CD4-positive, alpha-beta T cell treated with Interleukin-1 beta for 1 hour (primary cell): ENCODE results near the gene CASK.
"Not testable (repeated sequence)": the region's sequence is repeated elsewhere in the genome, so short reads cannot be mapped to it uniquely, and the experiment has no call there.

Source experiments
- DNase-seq, 2 donors: peaks; one replicate each; pipeline ENCODE4 v3.0.0-alpha.2; 2020 to 2022

Gene CASK

DNA sequence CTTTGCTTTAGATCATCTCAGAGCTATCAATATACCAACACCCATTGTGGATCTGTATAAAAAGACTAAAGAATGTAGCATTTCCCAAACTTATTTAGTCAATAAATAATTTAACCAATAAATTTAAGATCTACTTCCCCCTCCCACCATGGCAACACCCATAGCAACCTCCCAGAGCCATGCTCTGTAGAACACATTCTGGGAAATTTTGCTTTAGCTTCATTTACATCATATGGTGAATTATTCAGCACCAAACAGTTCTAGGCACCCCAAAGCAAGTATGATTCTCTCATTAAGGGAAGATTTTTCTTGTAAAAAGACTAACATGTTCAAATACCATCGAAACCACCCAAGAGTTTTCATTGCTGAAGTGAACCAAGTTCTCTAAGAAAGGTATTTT lies 315.1 kb downstream of the CASK start:
- DNase-seq, result no peak

DNA sequence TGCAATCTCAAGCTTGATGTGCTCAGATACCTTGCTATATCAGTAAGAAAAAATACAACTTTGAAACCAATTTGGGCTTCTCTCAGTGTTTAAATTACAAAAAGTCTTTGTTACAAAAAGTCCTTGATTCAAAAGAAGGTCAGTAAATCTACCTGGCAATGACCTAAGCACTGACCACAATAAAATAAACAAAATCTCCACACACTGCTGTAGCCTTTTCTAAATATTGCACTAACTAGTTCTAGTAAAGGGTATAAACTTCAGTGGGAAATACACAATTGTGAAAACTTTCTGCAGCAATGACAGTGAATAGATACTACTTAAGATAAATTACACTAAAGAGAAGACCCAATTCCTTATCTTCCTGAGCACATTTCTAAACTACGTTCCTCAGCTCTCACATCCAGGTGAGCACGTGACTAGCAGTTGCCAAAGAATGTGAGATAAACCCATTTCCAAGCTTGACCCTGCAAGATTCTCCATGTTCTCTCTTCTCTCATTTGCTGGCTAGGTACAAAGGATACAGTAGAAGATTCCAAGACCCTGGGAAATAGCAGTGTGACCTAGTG lies 316.0 kb downstream of the CASK start:
- no peak for DNase-seq

DNA sequence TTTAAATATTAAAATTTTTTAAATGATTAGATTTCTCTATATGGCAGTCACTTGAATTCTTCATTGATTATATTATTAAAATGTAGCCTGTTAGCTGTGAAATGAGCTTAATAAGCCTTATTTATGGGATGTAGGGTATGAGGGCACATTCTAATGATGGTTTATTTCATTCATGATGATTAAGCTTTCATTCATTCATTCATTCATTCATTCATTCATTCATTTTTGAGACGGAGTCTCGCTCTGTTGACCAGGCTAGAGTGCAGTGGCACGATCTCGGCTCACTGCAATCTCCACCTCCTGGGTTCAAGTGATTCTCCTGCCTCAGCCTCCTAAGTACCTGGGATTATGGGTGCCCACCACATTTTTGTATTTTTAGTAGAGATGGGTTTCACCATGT lies 317.3 kb downstream of the CASK start:
- DNase-seq, result not testable (repeated sequence)

DNA sequence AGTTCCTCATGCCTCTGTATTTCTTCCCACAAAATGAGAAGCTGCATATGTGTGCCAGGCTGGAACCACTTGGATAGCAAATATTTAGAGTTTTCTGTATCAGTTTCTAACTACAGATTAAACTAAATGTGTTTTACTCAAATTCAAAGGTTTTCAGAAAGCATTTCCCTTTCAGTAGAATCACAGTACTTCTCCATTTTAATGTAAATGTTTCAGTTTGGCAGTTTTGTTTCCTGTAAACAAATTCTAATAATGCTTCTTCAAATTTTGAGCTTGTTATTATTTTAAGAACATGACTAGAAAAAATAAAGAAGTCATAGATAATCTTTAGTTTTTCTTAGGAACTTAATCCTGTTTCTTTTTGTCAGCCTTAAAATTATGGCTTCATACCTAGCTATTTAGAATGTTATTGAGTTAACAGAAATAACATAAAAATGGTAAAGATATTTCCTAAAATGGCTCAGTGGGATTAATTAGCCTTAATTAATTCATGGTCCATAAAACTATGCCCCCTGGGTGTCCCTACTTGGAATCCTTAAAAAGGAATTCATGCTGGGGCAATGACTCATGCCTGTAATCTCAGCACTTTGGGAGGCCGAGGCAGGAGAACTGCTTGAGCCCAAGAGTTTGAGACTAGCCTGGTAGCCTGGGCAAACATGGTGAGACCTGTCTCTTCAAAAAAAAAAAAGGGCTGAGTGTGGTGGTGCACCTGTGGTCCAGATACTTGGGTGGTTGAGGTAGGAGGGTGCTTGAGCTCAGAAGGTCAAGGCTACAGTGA lies 318.4 kb downstream of the CASK start:
- DNase-seq, result no peak

DNA sequence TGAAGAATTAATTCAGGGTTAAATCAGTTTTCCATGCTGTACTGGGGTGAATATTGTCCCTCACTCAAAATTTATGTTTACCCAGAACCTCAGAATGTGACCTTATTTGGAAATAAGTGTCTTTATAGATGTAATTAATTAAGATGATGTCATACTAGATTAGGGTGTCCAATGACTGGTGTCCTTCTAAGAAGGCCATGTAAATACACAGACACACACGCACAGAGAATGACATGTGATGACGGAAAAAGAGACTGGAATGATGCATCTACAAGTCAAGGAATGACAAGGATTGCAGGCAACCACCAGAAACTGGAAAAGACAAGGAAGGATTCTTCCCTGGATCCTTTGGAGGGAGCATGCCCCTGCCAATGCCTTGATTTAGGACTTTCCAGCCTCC lies 319.2 kb downstream of the CASK start:
- DNase-seq, result no peak

DNA sequence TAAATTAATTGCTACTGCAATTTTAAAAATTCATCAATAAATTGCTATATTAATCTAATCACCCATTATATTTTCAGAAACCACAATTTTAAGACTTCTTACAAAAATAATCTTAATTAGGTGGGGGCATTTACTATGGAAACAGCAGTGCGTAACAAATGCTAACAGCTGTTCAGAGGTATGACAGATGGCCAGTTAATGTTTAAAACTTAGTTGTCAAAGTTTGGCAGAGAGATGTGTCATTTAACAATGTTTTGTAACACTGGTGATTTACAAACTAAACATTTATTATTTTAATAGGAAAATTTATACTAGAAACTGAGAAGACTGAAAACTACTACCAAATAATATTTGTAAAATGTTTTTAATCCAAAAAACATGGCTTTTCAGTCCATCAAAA lies 319.8 kb downstream of the CASK start:
- no peak for DNase-seq

DNA sequence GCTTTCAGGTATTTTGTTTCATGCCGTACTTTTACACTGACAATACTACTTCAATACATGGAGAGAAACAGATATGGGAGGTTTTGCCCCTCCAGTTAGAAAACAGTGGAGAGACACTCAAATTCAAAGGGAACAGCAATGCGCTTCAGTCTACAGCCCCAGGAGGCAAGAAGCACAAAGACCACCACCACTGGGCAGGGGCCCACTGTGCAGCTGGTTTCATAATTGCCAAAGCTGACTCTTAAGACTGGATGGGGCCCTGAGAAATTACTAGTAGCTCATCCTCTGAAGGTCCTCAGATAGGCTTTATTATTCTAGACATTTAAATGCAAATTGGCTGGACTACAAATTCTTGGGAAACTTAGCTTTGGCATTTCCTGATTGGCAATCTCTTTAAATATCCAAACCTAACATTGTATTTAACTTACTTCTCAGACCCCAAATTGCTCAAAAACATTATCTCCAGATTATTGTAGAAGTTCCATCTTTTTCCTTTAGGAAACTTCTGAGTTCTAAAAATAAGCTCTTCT lies 320.5 kb downstream of the CASK start:
- no peak for DNase-seq

DNA sequence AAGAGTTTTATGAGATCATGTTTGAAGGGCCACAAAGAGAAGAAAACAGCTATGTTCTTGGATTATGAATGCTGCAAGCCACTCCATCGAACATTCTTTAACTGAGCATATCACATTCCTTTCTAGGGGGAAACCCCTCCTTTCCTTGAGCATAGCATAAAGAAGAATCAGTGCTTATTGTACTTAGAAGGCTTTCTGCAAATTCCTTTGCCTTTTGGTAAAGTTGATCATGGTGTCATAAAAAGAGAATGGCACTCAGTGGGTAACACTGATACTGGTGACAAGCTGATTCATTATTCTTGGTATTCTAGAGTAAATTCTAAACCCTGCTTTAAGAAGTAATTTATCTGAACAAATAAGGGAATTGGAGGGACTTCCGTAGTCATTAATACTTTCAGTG lies 323.1 kb downstream of the CASK start:
- DNase-seq, result no peak

DNA sequence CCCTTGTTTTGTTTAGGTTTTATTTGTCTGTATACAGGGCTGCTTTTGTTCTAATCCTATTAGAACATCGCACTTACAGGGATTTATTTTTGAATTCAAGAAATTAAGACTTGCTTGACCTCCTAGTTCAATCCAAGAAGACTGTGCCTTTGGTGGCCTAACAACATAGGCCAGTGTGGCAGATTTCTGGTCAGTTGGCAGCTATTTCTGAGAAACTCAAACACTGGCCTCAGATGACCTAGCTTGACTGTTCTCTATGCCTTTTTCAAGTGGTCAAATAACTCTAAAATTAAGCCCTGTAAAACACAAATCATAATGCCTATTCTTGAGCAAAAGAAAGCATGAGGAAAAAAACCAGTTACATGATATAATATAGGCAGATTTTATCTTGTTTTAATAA lies 323.8 kb downstream of the CASK start:
- DNase-seq, result no peak

DNA sequence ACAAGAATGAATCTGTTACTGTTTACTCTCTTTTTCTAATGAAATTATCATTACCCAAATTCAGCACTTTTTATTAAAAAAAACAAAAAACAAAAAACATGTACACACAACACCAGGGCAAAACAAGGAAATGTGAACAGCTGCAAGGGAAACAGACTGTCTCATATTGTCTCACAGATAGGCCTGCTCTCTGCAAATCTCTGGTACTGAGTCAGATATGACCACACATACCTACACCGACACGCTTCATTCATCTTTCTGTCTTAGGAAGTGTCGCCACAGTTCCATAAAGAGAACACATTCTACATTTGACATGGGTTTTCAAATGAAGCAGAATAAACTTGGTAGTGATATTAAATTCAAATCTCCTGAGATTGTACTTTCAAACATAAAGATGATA lies 326.8 kb downstream of the CASK start:
- DNase-seq, result no peak

DNA sequence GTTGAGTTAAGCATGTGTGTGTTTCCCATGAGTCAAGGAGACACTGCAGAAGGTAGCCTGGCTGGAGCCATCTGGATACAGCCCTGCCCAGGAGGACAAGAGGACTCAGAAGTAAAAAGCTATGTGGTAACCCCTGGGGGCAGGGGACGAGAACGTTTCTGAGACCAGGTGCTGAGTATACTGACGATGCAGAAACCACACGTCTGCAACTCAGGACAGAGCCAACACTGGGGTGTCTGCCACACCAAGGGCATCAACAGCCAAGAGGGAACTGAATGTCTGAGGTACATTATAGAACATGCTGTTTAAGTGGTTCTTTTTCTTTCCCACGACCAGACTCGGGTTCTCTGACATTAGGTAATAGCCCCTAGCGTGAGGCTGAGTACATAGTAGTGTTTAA lies 328.7 kb downstream of the CASK start:
- no peak for DNase-seq

DNA sequence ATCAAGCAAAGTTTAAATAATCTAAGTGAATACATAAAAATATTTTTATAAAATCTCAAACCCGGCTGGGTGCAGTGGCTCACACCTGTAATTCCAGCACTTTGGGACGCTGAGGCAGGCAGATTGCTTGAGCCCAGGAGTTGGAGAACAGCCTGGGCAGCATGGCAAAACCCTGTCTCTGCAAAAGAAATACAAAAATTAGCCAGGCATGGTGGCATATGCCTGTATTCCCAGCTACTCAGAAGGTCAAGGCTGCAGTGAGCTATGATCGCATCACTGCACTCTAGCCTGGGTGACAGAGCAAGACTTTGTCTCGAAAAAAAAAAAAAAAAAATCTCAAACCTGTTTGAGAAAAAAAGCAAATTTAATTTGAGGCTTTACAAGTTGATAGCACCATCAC lies 331.4 kb downstream of the CASK start:
- no peak for DNase-seq

DNA sequence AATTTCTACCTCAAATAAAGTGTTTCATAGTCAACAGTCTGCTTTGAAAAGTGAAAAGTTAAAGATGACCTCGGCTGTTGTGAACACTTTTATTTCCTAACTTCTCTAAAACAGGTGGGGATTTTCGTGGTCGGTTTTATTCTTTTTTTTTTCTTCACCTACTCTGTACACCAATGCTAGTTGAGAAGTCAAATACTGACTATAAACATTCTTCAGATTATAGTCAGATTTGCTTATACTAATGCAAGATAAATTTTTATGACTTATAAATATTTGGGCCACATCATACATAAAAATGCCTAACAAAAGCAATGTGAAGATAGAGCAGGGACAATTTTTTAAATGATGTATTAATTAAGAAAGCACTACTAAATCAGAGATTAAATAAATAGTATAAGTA lies 332.7 kb downstream of the CASK start:
- DNase-seq, result no peak

DNA sequence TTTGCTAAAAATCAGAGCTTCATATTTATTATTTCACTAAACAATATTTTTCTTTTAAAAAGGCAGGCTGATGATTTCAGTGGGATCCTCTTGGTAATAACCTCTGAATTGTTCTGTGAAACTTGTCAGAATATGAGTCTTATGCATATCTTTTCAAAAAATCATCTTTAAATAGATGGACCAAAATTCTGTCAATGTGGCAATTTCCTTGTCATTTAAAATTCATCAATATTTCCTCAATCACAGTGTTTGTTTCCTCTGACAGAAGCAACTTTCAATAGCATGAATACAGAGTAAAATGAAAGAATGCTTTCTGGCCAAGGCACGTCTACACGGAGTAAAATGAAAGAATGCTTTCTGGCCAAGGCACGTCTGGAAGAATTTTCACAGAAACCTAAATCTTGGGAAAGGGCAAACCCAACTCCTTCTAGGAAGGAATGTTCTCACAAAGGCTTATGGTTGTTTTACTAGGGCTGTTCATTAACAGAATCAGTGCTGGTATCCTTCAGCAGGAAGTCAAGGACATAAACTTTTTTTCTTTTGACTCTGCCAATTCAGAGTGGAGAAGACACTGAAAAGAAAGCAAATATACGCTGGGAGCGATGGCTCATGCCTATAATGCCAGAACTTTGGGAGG lies 333.6 kb downstream of the CASK start:
- DNase-seq, result no peak

DNA sequence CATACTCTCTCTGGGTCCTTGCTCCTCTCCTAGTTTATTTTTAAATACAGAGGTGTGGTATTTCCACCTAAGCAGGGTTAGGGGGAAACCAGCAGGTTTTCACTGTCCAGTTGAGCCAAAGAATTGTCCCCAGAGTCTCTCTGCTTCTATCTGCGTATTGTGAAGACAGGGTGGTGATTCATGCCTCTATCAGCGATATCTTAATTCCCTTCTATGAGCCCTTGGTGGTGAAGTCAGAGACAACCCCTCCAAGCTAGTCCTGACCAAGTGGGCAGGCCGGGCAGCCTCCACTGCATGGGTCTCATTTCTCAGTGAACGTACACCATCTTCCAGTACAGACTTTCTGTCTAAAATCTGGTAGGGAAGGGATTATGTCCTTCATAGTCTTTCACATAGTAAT lies 335.1 kb downstream of the CASK start:
- DNase-seq, result no peak

DNA sequence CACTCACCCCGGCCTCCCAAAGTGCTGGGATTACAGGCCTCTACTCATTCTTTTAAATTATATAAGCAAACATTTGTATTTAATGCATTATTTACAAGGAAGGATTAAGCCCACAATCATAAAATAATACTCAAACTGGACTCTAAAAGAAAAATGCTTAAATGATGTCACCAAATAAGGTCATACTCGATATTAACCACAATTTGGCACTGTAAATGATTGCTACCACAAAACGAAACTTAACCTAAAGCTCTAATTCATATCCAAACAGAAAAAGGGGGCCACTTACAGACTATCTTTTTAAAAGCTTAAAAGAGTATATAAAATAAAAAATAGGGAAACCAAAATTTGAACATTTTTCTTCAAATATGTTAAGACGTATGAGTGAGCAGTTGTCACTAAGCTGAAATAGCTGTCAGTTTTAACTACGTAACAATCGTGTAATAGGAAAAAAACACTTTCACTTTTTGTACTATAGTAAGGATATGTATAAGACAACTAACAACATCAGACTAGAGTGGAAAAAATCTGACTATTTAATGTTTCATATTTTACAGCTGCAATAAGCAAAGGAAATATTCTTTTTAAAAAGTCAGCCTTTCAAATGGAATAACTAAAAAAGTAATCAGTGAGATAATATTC lies 342.8 kb downstream of the CASK start:
- DNase-seq, result peak in 1 of 2 donors; percentile 22

DNA sequence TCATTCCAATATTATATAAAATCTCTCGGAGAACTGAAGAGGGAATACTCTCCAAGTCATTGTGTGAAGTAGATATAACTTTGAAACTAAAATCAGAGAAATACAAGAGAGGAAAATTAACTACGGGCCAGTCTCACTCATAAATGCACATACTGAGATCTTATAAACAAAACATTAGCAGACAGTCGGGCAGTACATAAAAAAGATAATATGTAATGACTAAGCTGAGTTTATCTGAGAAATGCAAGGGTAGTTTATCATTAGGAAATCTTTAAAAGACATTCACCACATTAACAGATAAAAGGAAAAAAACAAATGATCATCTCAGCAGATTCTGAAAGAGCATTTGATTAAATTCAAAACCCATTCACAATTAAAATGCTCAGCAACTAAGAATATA lies 359.5 kb downstream of the CASK start:
- DNase-seq, result no peak

DNA sequence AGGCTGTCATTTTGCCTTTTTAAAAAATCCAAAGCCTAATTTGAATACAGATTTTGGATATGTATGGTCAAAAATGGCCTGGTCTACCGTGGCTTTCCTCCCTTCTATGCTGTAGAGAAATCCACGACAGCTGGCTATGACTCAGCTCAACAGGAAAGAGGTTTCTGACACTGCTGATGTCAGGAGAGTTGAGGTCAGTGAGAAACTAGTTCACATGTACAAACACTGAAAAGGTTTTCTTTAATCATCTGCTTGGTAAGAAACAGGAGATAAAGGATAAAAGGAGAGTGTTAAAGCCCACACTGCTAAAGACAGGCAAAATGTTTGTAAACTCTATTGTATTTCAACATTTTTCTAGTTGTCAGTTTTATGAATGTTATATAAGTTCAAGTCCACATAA lies 362.3 kb downstream of the CASK start:
- peak; percentile 39 to 54 for DNase-seq

DNA sequence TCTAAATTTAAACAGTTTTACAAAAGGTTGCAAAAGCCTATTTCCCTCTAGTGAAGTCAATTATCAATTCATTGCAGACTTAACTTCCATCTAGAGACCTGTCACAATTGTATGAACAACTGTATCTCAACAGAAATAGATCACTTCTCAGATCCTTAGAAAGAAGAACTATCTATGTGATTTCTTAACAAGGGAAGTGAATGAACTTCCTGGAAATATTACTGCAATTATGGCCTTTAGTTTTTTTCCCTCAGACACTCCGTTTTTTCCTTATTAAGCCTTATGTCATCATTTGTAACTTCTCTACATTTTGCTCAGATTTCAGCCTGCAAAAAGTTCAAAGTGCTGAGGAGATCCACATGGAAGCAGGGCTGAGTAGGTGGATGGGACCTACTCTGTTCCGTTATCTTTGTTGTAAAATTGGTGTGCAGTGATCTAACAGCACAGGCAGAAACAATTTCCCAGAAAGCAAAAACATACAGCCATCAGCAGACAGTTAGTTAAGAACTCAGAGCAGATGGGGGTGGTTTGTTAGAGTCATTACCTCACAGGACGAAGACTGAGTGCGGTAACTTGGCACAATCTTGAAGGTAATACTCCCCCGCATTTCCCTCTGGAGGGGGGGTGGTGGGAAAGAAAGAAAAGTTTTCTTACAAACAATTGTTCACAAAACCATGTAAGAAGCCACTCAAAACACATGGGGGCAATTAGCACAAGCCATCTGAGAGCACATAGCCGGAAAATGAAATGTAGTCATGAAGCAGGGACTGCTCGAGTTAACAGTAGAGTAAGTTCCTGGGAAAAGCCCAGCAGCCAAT lies 363.9 kb downstream of the CASK start:
- peak in 1 of 2 donors; percentile 13 for DNase-seq

DNA sequence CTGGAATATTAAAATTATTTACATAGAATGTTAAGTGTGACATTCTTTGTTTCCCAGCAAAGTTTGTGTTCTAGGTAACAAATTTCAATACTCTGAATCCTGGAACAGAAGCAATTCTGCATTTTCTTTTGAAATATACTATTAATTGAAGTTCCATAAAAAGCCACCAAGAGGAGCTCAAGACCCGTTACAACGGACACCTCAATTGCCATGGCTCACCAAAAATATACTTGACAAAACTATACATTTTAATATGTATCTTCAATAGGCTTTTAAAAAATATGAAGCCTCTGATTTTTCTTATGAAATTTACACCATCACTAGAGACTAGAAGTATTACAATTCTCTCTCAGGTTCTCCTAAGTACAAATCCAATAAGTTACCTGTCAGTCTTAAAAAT lies 364.8 kb downstream of the CASK start:
- peak in 1 of 2 donors; percentile 31 for DNase-seq

DNA sequence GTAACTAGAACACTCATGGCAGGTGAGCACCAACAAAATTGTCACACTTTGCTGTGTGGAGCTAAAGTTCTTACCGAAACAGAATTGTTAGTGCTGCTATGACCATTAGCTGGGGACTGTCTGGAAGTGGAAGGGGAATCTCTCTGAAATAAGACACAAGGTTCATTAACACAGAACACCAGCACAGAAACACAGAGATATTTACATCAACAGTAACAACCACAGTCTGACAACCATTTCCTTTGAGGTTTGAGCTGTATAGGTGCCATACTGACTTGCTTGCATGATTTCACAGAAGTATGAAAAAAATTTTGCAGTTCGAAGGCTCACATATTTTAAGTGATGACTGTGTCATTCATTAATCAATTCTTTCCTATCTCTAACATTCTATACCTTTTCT lies 366.4 kb downstream of the CASK start:
- peak in 1 of 2 donors; percentile 43 for DNase-seq

DNA sequence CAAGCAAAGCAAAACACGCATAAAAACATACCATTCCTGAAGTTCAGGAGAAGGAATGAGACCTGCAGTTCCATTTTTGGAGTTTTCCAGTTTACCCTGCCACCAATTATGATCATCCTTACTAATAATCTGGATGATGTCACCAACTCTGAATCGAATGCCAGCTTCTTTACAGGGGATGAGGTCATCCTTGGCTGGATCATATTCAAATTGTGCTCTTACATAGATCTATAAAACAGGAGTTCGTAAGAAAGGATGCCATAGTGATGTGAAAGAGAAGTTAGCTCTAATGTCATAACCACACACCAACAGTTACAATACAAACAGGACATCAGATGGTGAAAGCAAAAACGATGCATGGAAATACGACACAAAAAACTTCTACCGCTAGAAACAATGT lies 369.7 kb downstream of the CASK start:
- DNase-seq, result no peak

DNA sequence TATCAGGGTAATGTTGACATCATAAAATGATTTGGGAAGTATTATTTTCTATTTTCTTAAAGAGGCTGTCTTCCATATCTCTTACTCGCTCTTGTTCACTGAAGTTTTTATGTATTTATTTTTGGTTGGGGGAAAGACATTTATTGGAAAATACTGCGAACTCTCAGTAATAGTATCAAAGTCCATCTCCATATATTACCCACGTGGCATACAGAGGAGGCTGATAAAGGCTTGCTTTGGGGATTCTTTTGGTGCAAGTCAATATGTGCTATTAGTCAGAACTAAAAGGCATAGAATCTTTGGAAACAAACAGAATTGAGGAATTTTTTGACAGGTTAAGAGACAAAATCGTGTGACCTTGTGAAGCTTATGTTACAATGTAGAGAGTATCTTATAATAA lies 374.9 kb downstream of the CASK start:
- DNase-seq, result no peak
